Subcutaneous abdominal adipose tissue (tissue), 5 donors: Measurements from ENCODE around the gene NAT14.

ENCODE experiments used
- H3K27ac ChIP-seq: one replicate; pipeline ENCODE4 v1.7.0; 2013; ENCODE audit warnings: low read depth, mild to moderate bottlenecking, inconsistent platforms, low read length, moderate library complexity
- H3K27me3 ChIP-seq, 5 donors: one replicate each; pipeline ENCODE4 v1.7.0; 2013; ENCODE audit warnings: low read length in 5 of 5, inconsistent platforms in 1 of 5; ENCODE audit not compliant: control insufficient read depth in 5 of 5, insufficient read depth in 4 of 5
- H3K36me3 ChIP-seq, 5 donors: one replicate each; pipeline ENCODE4 v1.7.0; 2013; ENCODE audit warnings: low read length in 5 of 5; ENCODE audit not compliant: control insufficient read depth in 5 of 5, insufficient read depth in 5 of 5
- H3K4me1 ChIP-seq, 5 donors: one replicate each; pipeline ENCODE4 v1.7.0; 2013; ENCODE audit warnings: low read length in 5 of 5, mild to moderate bottlenecking in 3 of 5, moderate library complexity in 1 of 5; ENCODE audit not compliant: control insufficient read depth in 5 of 5, insufficient read depth in 5 of 5
- H3K4me3 ChIP-seq, 5 donors: one replicate each; pipeline ENCODE4 v1.7.0; 2013; ENCODE audit warnings: low read length in 5 of 5, low read depth in 1 of 5
- H3K9ac ChIP-seq, 5 donors: one replicate each; pipeline ENCODE4 v1.7.0; 2013; ENCODE audit warnings: low read length in 5 of 5, mild to moderate bottlenecking in 4 of 5, moderate library complexity in 3 of 5
- H3K9me3 ChIP-seq, 5 donors: one replicate each; pipeline ENCODE4 v1.7.0; 2013; ENCODE audit warnings: low read length in 5 of 5; ENCODE audit not compliant: control insufficient read depth in 5 of 5
- donor health status: healthy.
- donor health status: healthy.
- donor health status: healthy.
- donor health status: healthy.
- donor health status: healthy.

Gene NAT14, protein sequence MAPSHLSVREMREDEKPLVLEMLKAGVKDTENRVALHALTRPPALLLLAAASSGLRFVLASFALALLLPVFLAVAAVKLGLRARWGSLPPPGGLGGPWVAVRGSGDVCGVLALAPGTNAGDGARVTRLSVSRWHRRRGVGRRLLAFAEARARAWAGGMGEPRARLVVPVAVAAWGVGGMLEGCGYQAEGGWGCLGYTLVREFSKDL

DNA sequence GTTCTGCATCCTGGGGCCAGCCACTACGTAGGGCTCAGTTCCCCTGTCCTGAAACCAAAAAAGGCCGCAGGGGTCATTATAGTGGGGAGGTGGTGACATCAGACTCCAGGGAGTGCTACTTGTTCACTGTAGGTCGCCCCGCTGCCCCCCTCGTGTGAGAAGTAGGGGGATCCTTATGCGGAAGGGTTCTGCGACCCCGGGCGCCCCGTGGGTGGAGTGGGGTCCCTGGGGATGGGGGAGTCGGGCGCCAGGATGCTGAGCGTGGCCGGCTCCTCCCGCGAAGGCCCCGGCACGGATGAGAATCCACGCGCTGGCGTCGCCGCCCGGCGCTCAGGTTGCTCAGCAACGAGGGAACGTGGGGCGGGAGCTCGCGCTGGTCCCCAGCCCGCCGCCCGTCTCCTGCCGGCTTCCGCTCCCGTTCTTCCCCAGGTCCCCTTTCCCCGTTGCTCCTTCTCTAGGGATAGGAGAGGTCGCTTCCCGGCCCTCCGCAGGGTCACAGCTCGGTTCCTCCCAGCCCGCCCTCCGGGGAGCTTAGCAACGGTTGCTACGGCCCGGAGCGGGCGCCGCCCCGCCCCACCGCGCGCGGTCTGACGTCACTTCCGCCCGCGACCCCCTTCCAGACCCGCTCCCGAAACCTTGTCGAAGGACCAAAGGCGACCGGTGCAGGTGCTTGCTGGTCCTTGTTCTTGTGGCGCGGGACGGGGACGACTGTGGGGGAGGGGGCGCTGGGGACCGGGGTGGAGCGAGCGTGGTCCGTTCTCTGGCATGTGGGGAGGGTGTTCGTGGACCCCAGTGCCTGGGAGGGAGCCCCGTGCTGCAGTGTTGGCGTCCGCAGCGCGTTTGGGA lies at the start of gene NAT14:
Gene NAT14 (plus strand): TSS at position 596 of the 846 bp plus-strand sequence. CDS start 521 bp downstream, outside the sequence.
- Histone ChIP-seq H3K9ac (peak within 1 kb of the TSS in 3 of 5 donors; percentile 57 to 68 (median 58)), H3K27ac (peak within 1 kb of the TSS; percentile 74), H3K4me1 (peaks cover 5 to 51% (median 48%) of the 10 kb centered on the region in 5 donors), H3K4me3 (peak within 1 kb of the TSS in 4 of 5 donors; percentile 47 to 64 (median 55)), H3K27me3 (peaks cover 0 to 32% (median 25%) of the 10 kb centered on the region in 5 donors), H3K9me3 (no peaks in the 10 kb centered on the region), H3K36me3 (peaks cover 0 to 29% (median 14%) of the 10 kb centered on the region in 5 donors)

DNA sequence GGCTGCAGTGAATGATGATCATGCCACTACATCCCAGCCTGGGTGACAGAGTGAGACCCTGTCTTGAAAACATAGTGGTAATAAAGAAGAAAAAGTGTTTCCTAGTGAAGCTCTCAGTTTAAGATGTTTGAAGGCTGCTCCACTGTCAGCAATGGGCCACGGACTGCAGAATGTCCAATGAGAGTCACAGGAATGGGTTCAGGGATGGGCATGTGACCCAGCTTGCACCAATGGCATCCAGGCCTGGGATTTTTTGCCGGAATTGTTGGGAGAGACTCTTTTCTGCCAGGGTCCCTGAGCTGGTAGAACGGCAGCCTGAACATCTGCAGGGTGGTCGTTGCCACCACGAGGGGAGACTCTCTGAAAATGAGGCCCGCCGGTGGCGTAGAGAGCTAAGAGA lies 48.1 kb upstream of the NAT14 start:
- H3K4me3 ChIP-seq, result no peak overlapping the region
- peaks cover 0 to 4% (median 0%) of the 10 kb centered on the region in 5 donors for H3K9me3 ChIP-seq
- H3K9ac ChIP-seq, result no peak overlapping the region
- H3K36me3 ChIP-seq, result no peaks in the 10 kb centered on the region
- H3K27me3 ChIP-seq, result peaks cover 46 to 72% (median 67%) of the 10 kb centered on the region in 5 donors
- H3K27ac ChIP-seq, result no peak overlapping the region
- H3K4me1 ChIP-seq, result peaks cover 0 to 19% (median 6%) of the 10 kb centered on the region in 5 donors

DNA sequence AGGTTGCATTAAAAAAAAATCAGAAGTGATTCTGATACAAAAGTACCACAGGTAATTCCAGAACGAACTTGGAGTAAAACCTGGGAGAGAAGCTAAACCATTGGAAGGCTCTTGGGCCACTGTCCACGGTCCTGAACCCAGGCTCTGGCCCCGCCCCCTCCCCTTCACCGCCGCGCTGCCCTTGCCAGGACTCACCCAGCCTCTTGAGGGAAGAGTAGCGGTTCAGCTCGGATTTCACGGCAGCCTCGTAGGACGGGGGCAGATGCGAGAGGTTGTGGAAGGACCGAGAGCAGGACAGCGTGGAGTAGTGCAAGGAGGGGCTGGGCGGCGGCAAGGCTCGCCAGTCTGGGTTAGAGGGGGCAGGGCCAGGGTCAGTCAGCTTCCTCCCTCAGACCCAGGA lies 47.6 kb upstream of the NAT14 start:
- Histone ChIP-seq H3K9ac (no peak overlapping the region), H3K27ac (no peak overlapping the region), H3K36me3 (no peaks in the 10 kb centered on the region), H3K27me3 (peaks cover 43 to 69% (median 64%) of the 10 kb centered on the region in 5 donors), H3K4me3 (no peak overlapping the region), H3K4me1 (peaks cover 0 to 20% (median 6%) of the 10 kb centered on the region in 5 donors), H3K9me3 (peaks cover 0 to 4% (median 0%) of the 10 kb centered on the region in 5 donors)

DNA sequence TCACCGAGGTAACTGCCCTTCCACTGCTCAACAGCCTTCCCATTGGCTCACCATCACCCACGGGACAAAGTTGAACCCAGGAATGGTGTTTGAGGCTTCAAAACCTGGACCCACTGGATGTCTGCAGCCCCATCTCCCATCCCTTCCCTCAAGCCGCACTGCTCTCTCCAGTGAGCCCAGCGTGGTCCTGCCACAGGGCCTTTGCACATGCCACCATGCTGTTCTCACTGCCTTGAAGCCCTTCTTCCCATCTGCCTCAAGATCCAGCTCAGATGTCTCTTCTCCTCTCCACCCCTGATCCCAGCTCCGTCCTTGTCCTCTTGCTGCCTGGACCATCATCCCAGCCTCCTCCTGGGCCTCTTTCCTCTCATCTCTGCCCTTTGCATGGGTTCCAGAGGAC lies 45.9 kb upstream of the NAT14 start:
- Histone ChIP-seq H3K27ac (no peak overlapping the region), H3K36me3 (no peaks in the 10 kb centered on the region), H3K9ac (no peak overlapping the region), H3K27me3 (peaks cover 32 to 62% (median 55%) of the 10 kb centered on the region in 5 donors), H3K9me3 (peaks cover 0 to 4% (median 0%) of the 10 kb centered on the region in 5 donors), H3K4me1 (peaks cover 0 to 20% (median 6%) of the 10 kb centered on the region in 5 donors), H3K4me3 (no peak overlapping the region)

DNA sequence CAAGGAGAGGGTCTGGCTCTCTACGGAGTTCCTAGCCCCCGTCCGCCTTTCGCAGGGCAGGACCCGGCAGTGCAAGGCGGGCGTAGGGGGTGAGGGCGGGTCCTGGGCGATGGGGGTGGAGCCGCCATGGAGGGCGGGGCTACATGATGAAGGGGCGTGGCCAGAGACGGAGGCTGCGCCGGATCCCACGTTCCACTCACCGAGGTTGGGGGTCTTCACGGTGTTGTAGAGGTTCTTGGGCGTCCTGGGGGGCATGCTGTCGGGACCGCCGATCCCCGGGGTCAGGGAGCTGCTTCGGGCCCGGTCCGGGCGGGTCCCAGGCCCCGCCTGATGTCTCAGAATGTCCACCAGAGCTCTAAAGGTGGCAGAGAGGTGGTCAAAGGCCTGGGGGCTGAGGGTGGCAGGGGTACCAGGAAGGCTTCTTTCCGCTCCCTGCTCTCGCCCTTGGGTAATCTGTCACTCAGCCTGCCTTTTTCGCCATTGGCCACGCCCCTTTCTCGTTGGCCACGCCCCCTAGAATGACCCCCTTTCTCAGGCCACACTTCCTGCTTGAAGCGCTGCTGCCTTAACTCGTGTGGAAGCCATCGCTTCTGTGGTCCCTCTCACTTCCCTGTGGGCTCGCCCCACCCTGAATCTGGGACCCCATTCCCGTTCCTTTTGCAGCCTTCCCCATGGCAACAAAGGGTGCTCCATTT lies 44.4 kb upstream of the NAT14 start:
- H3K9ac ChIP-seq, result no peak overlapping the region
- H3K27ac ChIP-seq, result no peak overlapping the region
- peaks cover 0 to 4% (median 0%) of the 10 kb centered on the region in 5 donors for H3K9me3 ChIP-seq
- H3K4me1 ChIP-seq, result peaks cover 0 to 20% (median 6%) of the 10 kb centered on the region in 5 donors
- no peaks in the 10 kb centered on the region for H3K36me3 ChIP-seq
- H3K27me3 ChIP-seq, result peaks cover 38 to 73% (median 63%) of the 10 kb centered on the region in 5 donors
- H3K4me3 ChIP-seq, result no peak overlapping the region

DNA sequence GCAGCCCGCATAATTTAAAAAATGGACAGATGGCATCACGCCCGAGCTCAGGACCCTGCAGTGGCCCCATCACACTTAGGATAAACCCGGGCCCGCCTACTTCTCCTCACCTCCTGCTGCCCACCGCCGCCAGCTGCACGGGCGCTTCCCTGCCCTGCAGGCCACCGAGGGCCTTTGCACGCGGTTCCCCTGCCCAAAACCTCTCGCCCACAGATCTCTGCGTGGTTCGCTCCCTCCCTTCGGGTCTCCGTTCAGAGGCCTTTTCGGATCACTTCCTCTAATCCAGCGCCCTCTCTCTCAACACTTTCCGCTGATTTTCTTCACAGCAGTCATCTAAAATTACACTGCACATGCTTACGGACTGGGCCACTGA lies 43.7 kb upstream of the NAT14 start:
- Histone ChIP-seq H3K9ac (no peak overlapping the region), H3K36me3 (no peaks in the 10 kb centered on the region), H3K27ac (no peak overlapping the region), H3K4me3 (no peak overlapping the region), H3K4me1 (peaks cover 0 to 20% (median 6%) of the 10 kb centered on the region in 5 donors), H3K27me3 (peaks cover 38 to 73% (median 63%) of the 10 kb centered on the region in 5 donors), H3K9me3 (peaks cover 0 to 4% (median 0%) of the 10 kb centered on the region in 5 donors)

DNA sequence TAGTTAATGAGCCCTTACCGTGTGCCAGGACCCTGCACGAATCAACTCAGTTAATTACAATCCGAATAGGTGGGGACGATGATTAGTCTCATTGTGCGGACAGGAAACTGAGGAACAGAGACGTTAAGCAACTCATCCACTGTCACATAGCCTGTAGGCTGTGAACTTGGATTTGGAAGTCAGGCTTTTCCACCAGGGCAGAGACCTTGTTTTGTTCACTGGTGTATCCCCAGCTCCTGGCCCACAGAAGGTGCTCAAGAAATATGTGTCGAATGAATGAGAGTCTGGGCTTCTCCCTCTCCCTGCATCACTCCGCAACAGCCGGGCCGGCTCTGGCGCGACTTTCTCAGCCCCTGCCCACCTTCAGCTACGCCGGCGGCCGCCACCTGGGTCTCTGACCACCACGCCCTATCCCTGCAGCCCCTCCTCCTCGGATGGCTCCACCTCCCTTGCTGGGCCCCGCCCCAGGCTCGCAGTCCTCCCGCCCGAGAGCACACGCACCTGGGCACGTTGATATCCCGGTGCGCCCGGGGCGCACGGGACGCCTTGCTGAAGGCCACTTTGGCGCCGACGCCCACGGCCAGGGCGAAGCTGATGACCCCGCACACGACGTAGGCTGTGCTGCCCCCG lies 43.2 kb upstream of the NAT14 start:
- no peak overlapping the region for H3K9ac ChIP-seq
- no peak overlapping the region for H3K4me3 ChIP-seq
- H3K9me3 ChIP-seq, result peaks cover 0 to 4% (median 0%) of the 10 kb centered on the region in 5 donors
- H3K27ac ChIP-seq, result no peak overlapping the region
- H3K27me3 ChIP-seq, result peaks cover 38 to 72% (median 63%) of the 10 kb centered on the region in 5 donors
- no peaks in the 10 kb centered on the region for H3K36me3 ChIP-seq
- H3K4me1 ChIP-seq, result peaks cover 0 to 20% (median 6%) of the 10 kb centered on the region in 5 donors

DNA sequence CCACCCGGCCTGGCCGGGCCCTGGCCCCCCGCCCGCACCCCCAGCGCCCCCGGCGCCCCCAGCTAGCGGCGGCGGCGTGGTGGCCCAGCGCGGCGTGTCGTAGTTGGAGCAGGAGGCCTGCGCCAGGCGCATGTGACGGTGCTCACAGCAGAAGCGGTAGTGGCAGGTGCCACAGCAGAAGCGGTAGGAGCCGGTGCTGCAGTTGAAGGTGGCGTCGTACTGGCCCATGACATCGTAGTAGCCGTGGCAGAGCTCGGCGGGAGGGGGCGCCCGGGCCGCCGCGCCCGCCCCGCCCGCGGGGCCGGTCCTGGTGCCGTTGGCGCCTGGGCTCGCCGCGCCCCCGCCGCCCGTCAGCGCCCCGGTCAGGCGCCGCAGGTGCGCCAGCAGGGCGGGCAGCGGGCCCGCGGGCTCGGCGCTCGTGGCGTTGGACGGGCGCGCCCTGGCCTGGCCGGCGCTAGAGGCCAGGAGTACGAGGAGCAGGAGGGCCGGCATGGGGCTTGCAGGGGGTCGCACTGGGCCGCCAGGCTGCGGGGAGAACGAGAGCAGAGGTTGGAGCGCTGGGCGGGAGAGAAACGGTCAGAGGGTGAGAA lies 42.5 kb upstream of the NAT14 start:
- Histone ChIP-seq H3K4me1 (peaks cover 0 to 20% (median 6%) of the 10 kb centered on the region in 5 donors), H3K9me3 (peaks cover 0 to 4% (median 0%) of the 10 kb centered on the region in 5 donors), H3K27ac (no peak overlapping the region), H3K9ac (no peak overlapping the region), H3K4me3 (no peak overlapping the region), H3K27me3 (peaks cover 38 to 75% (median 65%) of the 10 kb centered on the region in 5 donors), H3K36me3 (no peaks in the 10 kb centered on the region)
